Measurements from ENCODE around the gene ERAP2. TPM values are rescaled to one million over a fixed set of nuclear protein-coding genes. Genes with fewer than 3 reads are reported as not detected.

ERAP2 gene
- total and polyA plus RNA-seq, 2 of the 13 experiments (the other 11 are each of a cell fraction or from before 2014, with no cell fraction given), result 12.8 to 16.6 TPM

GRCh38 chr5:96935559-96936430 is 59.5 kb downstream of the ERAP2 start, which contains the start of gene LNPEP (continued):
- TF ChIP-seq, protein P1, sequence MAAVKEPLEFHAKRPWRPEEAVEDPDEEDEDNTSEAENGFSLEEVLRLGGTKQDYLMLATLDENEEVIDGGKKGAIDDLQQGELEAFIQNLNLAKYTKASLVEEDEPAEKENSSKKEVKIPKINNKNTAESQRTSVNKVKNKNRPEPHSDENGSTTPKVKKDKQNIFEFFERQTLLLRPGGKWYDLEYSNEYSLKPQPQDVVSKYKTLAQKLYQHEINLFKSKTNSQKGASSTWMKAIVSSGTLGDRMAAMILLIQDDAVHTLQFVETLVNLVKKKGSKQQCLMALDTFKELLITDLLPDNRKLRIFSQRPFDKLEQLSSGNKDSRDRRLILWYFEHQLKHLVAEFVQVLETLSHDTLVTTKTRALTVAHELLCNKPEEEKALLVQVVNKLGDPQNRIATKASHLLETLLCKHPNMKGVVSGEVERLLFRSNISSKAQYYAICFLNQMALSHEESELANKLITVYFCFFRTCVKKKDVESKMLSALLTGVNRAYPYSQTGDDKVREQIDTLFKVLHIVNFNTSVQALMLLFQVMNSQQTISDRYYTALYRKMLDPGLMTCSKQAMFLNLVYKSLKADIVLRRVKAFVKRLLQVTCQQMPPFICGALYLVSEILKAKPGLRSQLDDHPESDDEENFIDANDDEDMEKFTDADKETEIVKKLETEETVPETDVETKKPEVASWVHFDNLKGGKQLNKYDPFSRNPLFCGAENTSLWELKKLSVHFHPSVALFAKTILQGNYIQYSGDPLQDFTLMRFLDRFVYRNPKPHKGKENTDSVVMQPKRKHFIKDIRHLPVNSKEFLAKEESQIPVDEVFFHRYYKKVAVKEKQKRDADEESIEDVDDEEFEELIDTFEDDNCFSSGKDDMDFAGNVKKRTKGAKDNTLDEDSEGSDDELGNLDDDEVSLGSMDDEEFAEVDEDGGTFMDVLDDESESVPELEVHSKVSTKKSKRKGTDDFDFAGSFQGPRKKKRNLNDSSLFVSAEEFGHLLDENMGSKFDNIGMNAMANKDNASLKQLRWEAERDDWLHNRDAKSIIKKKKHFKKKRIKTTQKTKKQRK (IDR thresholded peaks at IDR 0.05; ENCODE audit: low read length), result no peak
- peak; percentile 69 for TF ChIP-seq SKIL (CRISPR knock-in tag; IDR thresholded peaks at IDR 0.05; ENCODE audit: borderline replicate concordance)
- TF ChIP-seq EP300 (IDR thresholded peaks at IDR 0.05; ENCODE audit: low read depth in 2 of 2, low read length in 2 of 2), result peak in 1 of 2 experiments; percentile 63; a peak in 3 of 4 replicates
- peak; percentile 36; the same call in 1 of the 2 replicates for TF ChIP-seq EP300 (CRISPR knock-in tag; IDR thresholded peaks at IDR 0.05; ENCODE audit: borderline replicate concordance)
- TF ChIP-seq, protein P2, sequence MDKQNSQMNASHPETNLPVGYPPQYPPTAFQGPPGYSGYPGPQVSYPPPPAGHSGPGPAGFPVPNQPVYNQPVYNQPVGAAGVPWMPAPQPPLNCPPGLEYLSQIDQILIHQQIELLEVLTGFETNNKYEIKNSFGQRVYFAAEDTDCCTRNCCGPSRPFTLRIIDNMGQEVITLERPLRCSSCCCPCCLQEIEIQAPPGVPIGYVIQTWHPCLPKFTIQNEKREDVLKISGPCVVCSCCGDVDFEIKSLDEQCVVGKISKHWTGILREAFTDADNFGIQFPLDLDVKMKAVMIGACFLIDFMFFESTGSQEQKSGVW (CRISPR knock-in tag; IDR thresholded peaks at IDR 0.05; ENCODE audit: borderline replicate concordance), result no peak
- TF ChIP-seq ZNF468 (CRISPR knock-in tag; IDR thresholded peaks at IDR 0.05), result no peak
- TF ChIP-seq MXD4 (CRISPR knock-in tag; IDR thresholded peaks at IDR 0.05), result peak; percentile 59; the same call in 1 of the 2 replicates
- TF ChIP-seq ZNF337 (CRISPR knock-in tag; IDR thresholded peaks at IDR 0.05; ENCODE audit: borderline replicate concordance, low read depth), result no peak
- no peak for TF ChIP-seq HMG20A (CRISPR knock-in tag; IDR thresholded peaks at IDR 0.05; ENCODE audit: borderline replicate concordance)
- peak; percentile 88 for TF ChIP-seq TFAP4 (IDR thresholded peaks at IDR 0.05; ENCODE audit: borderline replicate concordance, low read depth)
- no peak for TF ChIP-seq ZNF737 (CRISPR knock-in tag; IDR thresholded peaks at IDR 0.05; ENCODE audit: borderline replicate concordance)
- no peak for TF ChIP-seq ZNF138 (CRISPR knock-in tag; IDR thresholded peaks at IDR 0.05; ENCODE audit: low read depth)
- no peak for TF ChIP-seq CERS6 (CRISPR knock-in tag; IDR thresholded peaks at IDR 0.05)
- peak; percentile 82 for TF ChIP-seq PHF21A (CRISPR knock-in tag; IDR thresholded peaks at IDR 0.05)
- peak; percentile 84 for TF ChIP-seq ZMYM3 (CRISPR knock-in tag; IDR thresholded peaks at IDR 0.05)
- TF ChIP-seq RFX1 (IDR thresholded peaks at IDR 0.05), result no peak
- peak; percentile 71; the same call in 1 of the 2 replicates for TF ChIP-seq DMAP1 (CRISPR knock-in tag; IDR thresholded peaks at IDR 0.05)
- TF ChIP-seq GTF3A (CRISPR knock-in tag; conservative IDR thresholded peaks at IDR 0.05), result no peak
- no peak for TF ChIP-seq ATM (IDR thresholded peaks at IDR 0.05; ENCODE audit: borderline replicate concordance)
- TF ChIP-seq CREB1 (IDR thresholded peaks at IDR 0.05), result no peak
- peak; percentile 59; the same call in 1 of the 2 replicates for TF ChIP-seq CREB1 (CRISPR knock-in tag; IDR thresholded peaks at IDR 0.05)
- no peak for TF ChIP-seq ZNF230 (CRISPR knock-in tag; IDR thresholded peaks at IDR 0.05)

Measured in HepG2 (cell line).